Activated CD8-positive, alpha-beta memory T cell treated with anti-CD3 and anti-CD28 coated beads for 24 hours (primary cell): ENCODE data around the gene ZNF426.

Source experiments
- DNase-seq: peaks from one replicate; pipeline ENCODE4 v3.0.0-alpha.2; 2020

Gene ZNF426

GRCh38 chr19:9494096-9494495 lies 44.3 kb downstream of the ZNF426 start:
- DNase-seq: no peak

GRCh38 chr19:9487016-9487415 lies 51.4 kb downstream of the ZNF426 start:
- DNase-seq: no peak

DNA sequence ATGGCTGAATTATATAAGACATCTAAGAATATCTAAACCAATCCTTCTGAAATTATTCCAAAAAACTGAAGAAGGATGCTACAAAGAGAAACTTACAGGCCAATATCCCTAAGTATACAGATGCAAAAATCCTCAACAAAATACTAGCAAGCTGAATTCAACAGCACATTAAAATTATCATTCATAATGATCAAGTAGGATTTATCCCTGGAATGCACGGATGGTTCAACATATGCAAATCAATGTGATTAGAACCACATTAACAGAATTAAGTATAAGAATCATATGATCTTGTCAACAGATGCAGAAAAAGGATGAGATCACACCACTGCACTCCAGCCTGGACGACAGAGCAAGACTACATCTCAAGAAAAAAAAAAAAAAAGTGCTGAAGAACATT lies 53.3 kb downstream of the ZNF426 start:
- no peak for DNase-seq

DNA sequence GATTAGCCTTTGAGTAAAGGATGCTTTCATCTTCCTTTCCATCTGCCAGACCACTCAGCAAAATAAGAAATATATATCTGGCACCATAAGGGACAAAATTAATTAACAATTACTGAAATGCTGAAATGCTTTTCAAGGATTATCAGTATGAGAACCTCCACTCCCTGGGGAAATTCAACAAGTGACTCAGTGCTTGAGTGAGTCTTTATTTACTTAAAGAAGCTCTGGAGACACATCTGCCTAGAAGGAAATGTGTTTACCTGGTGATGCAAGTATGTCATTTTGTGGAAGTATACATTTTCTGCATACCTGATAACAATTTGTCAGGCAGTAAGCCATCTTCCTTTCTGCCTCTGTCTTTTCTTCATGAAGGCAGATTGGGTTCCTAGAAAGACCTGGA lies 63.5 kb downstream of the ZNF426 start:
- DNase-seq: no peak
